Dermis microvascular lymphatic vessel endothelial cell (primary cell): Measurements from ENCODE around the gene GALNT2. TPM values are rescaled to one million over a fixed set of nuclear protein-coding genes. Genes with fewer than 3 reads are reported as not detected.

Experiments
- DNase-seq, 2 donors: peaks; one replicate each; pipeline versions ENCODE4 v3.0.0 to v3.0.0-alpha.2; 2010; ENCODE audit warnings: low read depth in 2 of 2
- total RNA-seq: library from RNA; depleted of rRNA; stranded (reverse); fragments of >200 nt; gene quantifications from 2 replicates; pipeline ENCODE4 v1.2.1, GENCODE V29; 2014

Gene GALNT2
- total RNA-seq, 1 donor from 2014 or later, result 38.1 TPM

DNA sequence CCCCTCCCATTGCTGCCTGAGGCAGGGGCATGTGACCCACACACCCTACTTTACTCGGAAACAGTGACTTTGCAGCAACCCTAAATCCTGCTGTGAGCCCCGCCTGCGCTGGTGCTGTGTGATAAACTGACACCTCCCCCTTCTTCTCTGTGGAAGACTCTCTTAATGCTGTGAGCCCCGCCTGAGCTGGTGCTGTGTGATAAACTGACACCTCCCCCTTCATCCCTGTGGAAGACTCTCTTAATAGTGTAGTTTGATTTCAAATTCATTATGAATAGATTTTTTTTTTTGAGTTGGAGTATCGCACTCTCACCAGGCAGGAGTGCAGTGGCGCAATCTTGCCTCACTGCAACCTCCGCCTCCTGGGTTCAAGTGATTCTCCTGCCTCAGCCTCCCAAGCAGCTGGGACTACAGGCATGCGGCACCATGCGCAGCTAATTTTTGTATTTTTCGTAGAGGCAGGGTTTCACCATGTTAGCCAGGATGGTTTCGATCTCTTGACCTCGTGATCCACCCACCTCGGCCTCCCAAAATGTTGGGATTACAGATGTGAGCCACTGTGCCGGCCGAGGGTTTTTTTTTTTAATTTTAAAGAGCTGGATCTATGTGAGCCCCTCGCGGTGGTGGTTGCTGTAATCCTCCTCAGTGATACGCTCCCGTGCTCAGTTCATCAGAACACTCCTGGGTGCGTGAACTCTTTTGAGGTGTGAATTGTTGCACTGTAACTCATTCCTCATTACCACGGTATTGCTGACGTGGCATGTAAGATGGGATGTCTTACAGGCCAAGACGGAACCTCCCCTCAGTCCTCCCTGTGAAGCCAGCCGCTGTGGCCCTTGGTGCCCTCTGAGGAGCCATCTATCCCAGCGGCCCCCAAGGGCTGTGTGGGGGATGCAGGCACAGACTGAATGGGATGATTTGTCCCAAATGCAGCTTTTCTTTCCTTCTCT is 60.3 kb downstream of the GALNT2 start:
- no peak for DNase-seq

DNA sequence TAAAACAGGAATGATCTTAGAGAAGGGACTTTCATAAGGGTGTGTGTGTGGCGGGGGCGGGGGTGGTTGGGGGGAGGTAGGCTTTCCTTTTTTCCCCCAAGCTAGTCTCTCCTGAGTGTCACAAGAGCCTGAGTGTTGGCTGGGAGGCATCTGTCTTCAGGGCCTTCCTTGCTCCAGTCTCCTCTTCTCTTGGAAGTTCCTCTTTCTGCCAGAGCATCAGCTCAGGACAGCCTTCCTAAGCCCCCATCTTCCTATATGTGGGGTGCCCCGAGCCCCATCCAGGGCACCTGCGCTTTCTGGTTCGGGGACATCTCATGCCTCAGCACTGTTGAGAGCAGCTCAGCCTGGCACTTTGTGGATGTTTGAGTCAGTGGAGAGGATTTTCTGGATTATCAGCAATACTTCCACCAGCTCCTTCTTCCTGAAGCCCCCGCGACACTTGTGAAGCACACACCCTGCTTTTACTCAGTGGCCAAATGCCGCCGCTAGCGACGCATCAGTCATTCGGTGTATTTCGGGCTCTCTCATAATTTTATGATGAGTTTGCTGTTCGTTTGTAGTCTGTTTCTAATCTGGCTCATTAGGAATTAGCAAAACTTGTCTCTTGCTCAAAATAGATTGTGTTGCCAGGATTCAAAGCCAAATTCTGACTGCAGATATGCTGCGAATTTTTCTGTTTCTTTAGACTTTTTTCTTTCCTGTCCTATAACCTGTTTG is 61.7 kb downstream of the GALNT2 start:
- no peak for DNase-seq

DNA sequence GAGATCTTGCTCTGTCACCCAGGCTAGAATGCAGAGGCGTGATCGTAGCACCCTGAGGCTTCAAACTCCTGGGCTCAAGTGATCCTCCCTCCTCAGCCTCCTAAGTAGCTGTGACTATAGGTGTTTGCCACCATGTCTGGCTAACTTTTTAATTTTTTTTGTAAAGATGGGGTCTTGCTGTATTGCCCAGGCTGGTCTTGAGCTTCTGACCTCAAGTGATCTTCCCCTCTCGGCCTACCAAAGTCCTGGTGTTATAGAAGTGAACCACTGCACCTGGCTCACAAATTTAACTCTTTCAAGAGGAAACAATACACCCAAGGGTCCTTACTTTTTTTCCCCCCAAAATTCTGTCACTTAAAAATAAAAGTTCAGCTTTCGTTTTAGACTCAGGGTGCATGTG is 62.3 kb downstream of the GALNT2 start:
- DNase-seq, result no peak

DNA sequence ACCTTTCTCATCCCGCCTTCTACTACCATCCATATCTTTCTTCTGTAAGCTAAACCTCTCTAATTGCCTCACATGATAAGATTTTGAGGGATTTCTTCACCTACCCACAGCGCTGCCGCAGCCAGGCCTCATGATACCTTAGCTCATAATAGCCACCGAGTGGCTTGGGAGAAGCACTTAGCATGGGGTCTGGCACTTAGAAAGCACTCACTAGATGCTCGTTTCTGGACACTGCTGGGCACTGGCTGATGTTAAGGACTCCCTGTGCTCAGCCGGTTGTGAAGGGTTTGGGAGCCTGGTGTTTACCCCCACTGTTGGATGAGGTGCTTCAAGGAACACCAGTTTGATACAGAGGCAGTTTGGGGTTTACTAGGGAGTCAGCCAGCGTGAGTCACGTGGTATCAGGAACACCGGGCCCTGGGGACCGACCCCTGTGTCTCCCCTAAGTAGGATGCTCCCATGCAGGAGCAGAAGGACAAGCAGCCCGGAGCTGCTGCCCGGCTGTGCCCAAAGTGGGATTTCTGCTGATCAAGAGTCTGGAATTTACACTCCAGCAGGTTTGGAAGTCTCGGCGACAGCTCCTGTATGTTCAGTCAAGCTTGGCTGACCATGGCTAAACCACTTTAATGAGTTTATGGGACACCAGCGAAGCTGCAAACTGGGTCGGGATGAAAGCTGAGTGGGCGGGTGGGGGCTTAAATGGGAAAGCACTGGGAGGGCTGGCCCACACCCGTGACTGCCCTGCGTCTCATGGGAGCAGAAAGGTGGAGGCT is 63.3 kb downstream of the GALNT2 start:
- no peak for DNase-seq

DNA sequence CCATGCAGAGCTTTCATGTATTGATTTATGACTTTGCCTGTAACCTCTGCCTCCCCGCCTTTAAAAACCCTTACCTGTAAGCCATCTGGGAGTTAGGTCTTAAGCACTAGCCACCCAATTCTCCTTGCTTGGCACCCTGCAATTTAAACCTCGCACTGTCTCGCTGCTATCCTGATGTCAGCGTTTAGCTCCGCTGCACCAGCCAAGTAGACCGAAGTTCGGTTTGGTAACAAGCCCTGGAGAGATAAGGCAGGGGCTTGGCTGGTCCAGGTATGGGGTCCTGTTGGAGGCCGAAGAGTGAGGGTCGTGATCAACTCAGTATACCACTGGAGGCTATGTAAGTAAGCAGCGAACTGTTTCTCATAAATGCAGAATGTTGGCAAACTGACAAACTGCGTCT is 64.4 kb downstream of the GALNT2 start:
- no peak for DNase-seq

DNA sequence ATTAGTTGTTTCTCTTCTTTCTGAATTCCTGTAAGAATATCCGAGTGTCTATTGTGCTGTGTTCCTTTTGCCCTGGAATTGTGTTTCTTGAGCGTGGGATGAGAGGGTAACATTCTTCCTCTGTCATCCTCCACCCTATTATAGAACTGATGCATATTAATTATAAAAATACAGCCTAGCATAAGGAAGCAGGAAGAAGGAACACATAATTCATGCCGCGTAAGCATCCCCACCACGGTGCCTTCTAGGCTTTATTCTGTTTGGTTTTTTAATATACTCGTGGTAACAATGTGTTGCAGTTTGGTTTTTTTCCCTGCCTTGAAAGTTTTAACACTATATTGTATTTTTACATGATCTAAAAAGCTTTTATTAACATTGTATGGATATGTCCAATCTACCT is 65.7 kb downstream of the GALNT2 start:
- no peak for DNase-seq

DNA sequence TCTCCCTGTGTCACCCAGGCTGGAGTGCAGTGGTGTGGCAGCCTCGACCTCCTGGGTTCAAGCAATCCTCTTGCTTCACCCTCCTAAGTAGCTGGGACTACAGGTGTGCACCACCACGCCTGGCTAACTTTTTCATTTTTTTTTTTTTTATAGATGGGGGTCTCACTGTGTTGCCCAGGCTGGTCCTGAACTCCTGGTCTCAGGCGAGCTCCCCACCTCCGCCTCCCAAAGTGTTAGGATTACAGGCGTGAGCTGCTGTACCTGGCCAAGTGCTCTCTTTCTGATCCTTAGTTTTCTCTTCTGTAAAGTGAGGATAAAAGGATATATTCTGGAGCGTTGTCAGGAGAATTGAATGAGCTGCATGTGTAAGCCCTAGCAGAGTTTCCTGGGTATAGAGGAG is 68.7 kb downstream of the GALNT2 start:
- no peak for DNase-seq

DNA sequence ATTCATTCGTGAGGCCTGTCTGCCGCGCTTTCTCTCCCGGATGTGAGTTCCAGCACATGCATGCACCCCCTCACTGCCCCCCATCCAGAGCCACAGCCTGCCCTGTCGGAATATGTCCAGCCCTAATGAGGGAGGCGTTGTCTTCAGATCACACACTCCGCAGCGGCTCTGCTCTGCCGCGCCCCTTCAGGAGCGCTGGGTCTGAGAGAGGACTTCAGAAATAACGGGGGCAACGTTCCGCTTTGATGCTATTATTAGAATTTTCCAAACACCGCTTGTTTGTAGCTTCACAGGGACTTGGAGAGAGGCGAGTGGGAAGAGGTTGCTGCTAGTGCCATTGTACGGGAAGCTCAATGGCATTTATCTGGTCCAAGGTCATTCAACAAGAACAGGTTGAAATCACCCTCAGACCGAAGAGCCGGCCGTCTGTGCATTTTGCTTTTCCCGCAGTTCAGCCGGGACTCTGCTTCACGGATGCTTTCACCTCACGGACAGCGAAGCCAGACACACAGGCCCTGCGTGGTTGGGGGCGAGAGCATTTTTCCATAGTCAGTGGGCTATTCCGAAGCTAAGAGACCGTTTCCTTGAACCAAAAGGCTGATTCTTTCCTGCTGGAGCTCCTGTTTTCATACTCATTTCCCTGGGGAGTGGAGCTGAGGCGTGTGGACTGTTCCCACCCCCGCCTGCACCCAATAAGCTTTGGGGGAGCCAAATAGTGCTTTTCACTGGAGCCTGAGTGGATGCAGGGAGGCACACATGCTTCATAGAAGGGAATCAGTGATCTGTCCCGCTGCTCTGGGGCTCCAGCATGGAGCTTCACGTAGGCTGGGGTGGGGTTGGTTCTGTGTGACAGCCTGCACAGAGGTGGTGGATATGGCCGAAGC is 69.7 kb downstream of the GALNT2 start:
- DNase-seq, result no peak

DNA sequence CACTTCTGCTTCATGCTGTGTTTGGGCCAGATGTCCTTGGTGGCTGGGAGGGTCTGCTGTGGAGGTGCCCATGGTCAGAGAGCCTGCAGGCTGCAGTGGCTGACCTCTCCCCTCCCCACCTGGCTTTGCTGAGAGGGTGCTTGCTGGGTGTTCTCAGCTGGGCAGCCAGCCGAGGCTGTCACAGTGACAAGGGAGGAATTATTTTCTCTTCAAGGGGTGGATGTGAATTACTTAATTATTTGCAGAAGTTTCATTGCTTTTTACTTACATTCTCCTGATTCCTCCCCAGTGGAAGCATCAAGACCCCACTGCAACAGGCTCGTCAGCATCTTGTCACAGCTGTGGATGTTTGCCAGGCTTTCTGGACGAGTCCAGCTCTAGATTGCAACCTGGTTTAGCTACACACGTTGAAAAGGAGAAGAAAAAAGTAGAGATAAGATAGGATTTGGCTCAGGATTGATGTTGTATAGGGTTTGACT is 70.3 kb downstream of the GALNT2 start:
- DNase-seq, result no peak

DNA sequence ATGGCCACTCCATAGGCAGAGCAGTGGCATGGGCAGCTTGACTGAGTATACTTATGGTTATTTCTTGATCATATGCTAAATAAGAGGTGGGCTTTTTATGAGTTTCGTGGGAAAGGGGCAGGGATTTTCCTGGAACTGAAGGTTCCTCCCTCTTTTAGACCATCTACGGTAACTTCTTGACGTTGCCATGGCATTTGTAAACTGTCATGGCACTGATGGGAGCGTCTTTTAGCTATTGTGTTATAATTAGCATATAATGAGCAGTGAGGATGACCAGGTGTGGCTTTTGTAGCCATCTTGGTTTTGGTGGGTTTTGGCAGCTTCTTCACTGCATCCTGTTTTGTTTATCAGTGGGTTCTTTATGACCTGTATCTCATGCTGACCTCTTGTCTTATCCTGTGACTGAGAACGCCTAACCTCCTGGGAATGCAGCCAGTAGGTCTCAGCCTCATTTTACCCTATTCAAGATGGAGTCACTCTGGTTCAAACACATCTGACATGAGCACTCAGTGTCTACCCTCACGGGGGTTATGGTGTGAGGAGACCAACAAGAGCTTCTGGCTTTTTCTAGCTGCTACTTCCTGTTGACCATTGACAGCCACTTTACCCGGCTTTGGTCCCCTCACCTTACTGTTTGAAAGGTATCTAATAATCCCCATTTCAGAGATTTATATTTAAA is 71.7 kb downstream of the GALNT2 start:
- DNase-seq, result no peak

DNA sequence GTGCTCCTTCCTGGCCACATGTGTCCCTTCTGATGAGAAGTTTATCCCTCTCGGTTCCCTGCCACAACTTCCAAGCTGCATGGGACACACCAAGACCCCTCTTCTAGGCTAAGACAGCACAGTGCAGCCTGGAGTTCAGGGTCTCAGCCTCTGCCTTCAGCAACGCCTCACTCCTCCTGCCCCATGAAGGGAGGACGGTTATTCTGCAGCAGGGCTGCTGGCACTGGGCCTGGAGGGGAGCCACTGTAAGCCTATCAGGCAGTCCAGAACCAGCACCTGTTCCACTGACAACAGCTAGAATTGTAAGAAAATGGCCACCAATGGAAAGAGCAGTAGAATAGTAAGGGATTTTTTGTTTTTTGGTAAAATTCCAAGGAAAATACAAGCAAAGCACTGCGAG is 72.3 kb downstream of the GALNT2 start:
- no peak for DNase-seq

DNA sequence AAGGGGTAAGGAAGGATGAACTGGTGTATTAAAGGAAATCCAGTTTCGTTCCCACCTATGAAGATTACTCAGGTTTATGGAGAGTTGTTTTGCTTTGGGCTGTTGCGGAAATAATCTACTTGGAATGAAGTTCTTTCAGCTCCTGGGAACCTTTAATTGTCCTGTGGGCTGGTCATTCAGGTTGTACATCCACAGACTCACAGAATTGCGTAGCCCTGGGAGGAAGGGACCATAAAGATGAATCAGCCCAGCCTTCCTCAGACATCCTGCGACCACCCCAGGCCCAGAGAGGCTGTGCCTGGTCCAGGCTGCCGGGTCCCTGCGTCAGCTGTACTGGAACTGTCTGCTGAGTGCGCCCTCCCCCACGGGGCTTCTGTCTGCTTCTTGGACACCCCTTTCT is 72.7 kb downstream of the GALNT2 start:
- no peak for DNase-seq

DNA sequence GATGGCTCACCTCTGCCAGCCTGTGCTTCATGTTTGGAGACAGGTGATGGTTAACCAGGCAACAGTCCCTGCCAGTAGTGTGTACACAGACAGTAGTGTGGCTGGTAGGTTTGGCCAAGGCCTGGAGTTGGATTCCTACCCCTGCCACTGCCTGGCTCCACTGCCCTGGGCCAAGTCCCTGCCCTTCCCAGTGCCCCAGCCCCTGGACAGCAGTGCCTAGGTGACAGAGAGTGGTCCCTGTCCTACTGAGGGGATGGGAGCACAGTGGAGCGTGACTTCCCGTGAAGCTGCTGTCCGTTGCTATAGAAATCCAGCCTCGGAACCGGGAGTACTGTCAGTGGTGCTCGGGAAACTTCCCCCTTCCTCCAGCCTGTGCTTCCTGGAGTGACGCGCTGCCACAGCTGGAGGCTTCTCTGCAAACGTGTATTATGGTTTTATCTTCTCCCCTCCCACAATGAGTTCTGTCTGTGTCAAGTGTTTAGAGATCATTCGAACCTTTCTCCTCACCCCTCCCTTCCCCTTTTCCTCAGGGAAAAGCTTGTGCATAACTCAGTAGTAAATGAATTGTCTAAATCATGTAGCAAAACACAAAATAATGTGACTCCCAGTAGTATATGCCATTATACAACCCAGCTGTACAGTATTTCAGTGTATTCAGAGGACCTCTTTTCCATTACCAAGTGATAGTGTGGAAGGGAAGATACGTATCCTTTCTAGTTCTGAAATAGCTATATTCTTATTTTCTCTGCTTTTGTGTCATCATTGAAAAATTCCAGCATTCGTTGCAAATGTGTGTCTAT is 73.4 kb downstream of the GALNT2 start:
- peak in 1 of 2 donors; percentile 45 for DNase-seq

DNA sequence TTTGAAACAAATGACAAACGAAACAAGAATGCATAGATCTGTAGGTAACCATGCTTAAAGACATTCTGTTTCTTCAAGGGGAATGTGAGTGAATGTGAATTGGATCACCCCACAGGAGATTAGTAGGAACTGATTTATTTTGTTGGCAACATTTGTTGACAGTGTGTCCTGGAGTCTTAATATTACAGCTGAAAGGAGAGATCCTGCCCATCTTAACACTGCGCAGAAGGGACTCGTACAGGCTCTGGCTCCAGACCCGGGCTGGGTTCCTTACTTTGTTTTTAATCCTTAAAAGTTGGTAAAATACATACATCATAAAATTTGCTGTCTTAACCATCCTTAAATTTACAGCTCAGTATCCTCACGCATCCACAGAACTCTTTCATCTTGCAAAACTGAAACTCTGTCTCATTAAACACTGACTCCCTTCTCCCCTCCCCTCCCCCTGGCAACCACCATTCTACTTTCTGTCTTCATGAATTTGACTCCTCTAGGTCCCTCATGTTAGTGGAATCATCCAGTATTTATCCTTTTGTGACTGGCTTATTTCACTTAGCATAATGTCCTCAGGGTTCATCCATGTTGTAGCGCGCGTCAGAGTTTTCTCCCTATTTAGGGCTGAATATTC is 74.1 kb downstream of the GALNT2 start:
- DNase-seq, result no peak

DNA sequence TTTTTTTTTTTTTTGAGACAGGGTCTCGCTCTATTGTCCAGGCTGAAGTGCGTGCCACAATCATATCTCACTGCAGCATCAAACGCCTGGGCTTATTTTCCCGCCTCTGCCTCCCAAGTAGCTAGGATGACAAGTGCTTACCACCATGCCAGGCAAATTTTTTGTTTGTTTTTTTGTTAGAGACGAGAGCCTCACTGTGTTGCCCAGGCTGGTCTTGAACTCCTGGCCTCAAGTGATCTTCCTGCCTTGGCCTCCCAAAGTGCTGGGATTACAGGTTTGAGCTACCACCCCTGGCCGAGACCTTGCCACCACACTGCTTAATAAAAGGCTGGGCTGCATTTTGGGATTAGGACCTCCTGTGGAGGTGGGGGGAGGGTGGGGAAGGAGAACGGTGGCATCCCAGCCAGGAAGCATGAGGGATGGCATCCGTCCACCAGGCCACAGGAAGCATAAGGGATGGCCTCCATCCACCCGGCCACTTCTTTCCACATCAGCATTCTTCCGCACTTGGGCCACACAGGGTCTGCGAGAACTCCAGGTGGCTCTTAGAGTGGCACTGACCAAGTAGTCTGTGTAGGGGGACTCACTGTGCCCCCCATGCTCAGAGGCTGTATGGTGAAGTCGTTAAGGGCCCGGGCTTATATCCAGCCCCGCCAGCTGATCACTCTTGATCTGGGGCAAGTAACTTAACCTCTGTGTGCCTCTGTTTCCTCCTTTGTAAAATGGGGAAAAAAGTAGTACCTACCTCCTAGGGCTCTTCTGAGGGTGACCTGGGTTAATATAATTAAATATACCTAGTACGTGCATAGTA is 75.0 kb downstream of the GALNT2 start:
- DNase-seq, result no peak

DNA sequence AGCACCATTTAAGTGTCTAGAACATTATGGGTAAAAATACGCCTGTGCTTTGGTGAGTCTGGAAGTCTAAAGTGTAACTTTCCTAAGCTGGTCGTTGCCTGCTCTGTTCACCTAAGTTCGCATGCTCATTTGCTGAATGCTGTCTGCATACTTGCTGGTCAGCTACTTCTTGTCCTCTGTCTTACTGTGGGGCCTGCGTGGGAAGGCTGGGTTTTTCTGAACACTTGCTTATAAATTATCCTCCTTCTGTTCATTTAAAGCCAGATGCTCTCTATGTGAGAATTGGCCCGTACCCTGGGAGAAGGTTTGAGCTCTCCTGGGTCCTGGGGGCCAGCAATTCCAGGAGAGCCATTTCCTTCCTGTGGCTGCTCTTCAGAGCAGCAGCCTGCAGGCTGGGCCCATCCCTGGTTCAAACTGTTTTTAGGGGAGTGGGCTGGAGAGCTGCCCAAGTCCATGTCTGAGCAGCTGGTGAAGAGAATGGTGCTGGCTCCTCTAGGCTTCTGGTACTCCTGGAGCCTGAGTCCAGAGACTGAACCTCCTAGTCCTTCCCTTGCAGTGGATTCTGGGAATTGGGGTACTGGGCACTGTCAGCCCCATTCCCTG is 75.7 kb downstream of the GALNT2 start:
- DNase-seq, result no peak

DNA sequence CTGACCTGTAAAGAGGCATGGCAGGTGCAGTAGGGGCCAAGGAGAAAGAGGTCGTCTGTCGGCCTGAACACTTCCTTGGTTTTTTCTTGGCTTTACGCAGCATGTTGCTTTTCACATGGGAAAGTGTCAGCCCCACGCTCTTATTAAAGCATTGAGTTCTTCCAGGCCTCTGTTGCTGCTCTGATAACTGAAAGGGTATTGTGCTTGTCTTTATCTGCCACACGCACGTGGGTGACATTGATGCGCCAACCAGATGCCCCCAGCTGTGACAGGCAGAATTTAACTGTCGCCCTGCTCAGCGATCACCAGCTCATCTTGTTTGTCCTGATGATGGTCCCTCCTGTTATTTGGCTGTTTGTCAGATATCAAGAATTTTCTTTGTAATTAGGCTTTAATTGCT is 76.5 kb downstream of the GALNT2 start:
- no peak for DNase-seq
